Stimulated activated CD8-positive, alpha-beta memory T cell treated with anti-CD3 and anti-CD28 coated beads, Interleukin-12 subunit alpha, Interleukin-12 subunit beta, amount 100 ng/mL, for 24 hours (primary cell): ENCODE data around the gene OR52A1.
"Not testable (repeated sequence)": the region's sequence is repeated elsewhere in the genome, so short reads cannot be mapped to it uniquely, and the experiment has no call there.

Experiments used
- DNase-seq: peaks from one replicate; pipeline ENCODE4 v3.0.0-alpha.2; 2020; ENCODE audit errors: extremely low read depth

Gene OR52A1

DNA sequence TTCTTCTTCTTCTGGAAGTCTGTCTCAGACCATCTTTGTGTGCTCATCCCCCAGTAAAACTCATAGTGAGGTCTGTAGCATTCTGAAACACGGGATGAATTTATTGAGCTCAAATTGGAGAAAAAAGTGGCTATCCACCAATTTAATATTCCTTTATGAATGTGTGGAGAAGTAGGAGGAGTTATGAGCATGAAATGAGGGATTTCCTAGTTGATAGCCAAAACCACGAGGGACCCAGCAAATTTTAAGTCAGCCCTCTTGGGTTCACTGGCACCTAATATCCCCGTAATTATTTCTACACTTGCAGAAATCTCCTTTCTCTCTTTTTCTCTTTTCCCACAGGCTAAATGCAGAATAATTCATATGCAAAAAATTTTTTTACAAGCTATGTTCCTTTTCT is at the start of gene OR52A1:
Gene OR52A1 (minus strand): TSS at position 101 of the 400 bp plus-strand sequence. CDS start 2,388 bp downstream, outside the sequence.
- DNase-seq: no peak

DNA sequence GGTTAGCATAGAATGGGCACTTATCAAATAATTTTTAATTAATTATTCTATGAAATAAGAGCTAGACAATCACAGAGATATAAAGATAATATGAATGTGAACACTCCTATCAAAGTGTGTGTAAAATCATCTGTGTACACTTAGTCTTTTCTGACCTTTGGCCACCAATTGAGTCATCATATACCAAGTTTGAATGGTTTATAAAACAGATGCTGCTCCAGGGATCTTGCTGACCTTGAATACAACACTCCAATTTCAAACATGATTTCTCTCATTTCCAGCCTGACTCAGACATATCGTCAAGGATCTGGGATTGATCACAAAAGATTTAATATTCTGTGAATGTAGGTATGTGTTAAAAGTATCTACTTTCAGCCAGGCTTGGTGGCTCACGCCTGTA is 48.8 kb upstream of the OR52A1 start:
- DNase-seq: no peak

DNA sequence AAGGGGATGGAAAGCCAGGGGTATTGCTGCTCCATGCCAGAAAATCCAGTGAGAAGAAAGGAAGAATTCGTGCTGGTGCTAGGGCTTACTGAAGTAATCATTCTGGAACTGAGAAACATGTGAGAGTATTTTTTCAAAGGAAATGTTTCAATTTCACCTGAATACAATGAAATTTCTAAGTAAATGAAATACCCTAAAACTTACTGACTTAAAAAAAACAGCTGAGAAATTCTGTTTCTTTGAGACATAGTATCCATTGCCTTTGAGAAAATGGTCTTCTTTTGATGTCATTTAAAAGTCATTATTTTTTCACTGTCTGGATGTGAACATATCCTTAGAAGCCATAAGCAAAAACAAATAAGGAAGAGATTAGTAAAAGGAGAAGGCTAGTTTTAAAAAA is 46.0 kb upstream of the OR52A1 start, which contains the start of gene OR51V1:
Gene OR51V1 (minus strand): TSS at position 101 of the 400 bp plus-strand sequence. CDS start 0 bp downstream, at position 101.
- DNase-seq: no peak

DNA sequence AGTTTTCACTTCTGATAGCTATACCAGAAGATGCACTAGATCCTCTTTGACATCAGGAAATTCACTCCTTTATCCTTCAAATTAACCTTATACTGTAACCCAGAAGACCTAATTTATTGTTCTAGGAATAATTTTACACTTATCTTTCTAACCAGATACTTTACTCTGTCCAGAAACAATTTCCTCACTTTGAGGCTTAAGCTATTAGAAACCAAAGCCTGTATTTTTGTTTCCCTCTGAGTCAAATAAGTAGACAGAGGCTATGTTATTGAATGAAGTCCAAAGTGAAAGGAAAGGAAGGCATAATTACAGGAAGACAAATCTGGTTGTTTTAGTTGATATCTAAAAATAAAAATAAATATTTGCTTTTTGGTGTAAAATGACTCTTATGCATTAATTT is 43.7 kb upstream of the OR52A1 start:
- DNase-seq: no peak

DNA sequence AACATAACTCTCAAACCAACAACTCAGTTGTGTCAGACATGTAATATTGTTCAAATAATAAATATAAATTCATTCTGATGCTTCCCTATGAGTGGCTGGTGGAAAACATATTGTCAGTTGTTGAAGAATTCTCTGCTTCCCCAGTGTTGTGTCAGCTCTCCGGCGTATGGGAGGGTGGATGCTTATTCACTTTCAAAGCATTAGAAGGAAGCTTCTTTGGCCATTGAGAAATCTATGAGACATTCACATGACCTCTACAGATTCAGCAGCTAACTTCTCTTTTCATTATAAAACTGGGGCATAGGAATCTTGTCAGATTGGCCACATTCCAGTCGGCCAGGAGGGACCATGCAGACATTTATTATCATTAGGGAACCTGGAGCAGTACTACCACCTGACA is 43.0 kb upstream of the OR52A1 start:
- no peak for DNase-seq

DNA sequence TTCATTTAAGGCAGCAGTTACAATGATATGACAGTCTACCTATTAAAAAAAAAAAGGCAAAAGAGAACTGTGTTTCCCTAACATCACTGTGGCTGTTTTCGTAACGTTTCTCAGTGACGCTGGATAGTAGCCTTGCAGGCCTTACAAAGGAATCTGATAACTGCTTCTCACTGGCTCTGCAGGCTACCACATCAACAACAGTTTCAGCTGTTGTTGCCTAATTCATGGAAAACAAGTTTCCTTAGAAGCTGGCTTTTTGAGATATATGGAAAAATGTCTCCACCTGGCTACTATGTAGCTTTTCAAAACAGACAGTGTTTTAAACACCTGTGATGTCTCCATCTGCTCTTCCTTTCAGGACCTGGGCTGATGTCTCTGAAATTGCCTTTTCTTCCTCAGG is 42.2 kb upstream of the OR52A1 start:
- DNase-seq: no peak

DNA sequence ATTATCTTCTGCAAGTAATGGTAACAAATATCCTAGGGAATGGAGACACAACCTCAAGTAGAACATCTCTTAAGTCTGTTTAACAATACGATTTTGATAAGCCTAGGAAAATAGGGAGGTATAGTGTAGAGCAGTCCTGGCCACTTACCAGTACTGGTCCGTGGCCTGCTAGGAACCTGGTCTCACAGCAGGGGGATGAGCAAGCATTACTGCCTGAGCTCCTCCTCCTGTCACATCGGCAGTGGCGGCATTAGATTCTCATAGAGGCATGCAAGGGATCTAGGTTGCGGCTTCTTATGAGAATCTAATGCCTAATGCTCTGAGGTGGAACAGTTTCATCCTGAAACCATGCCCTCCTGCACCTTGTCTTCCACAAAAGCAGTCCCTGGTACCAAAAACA is 41.5 kb upstream of the OR52A1 start:
- DNase-seq: no peak

DNA sequence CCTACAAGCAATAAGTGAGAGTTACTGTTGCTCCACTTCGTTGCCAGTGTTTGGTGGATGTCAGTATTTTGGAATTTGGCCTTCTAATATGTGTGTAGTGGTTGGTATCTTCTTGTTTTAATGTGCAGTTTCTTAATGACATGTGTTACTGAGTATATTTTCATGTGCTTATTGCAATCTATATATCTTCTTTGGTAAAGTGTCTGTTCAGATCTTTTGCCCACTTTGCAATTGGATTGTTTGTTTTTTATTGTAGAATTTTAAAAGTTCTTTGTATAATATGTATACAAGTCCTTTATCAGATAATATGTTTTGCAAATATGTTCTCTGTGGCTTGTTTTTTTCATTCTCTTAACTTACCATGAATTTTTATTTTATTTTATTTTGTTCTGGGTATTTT is 38.2 kb upstream of the OR52A1 start:
- no peak for DNase-seq

DNA sequence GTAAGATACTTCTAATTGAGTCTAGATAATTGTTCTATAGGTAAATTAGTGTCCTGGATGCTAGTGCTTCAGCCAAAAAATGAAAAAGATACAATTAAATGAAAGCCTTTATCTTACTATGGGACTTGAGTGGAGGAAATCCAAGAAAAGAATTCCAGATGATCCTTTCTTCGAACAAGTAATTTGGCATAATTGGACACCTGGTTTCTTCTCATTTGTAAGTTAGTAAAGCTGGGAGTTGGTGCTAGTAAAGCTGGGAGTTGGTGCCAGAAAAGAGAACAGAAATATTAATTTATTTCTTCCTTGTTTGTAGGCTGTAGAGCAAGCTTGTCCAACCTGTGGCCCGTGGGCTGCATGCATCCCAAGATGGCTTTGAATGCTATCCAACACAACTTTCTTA is 33.6 kb upstream of the OR52A1 start:
- DNase-seq: no peak

DNA sequence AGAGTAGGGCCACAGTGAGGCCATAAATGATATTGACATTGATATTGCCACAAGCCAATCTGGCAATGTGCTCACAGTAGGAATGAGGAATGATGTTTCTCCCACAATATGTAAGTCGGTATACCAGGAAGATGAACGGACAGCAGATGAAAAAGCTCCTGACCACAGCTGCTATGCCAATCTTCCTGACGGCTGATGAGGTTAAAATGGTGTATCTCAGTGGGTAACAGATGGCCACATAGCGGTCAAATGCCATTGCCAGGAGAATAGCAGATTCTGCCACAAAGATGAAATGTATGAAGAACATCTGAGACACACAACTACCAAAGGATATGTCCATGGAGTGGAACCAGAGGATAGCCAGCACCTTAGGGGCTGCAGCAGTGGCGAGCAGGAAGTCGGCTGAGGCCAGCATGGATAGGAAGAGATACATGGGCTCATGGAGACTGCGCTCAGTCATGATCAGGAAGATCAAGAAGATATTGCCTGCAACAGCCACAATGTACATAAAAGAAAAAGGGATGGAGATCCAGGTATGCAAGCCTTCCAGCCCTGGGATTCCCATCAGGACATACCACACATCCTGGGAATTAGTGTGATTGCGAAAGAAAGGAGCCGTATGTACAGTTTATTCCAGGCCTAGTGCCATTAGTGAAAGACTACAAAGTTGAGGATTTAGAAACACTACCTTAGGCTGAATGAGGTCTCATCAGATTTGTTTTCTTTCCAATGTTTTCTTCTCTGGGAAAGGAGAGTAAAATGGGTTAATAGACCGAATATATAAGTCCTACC is 23.7 kb upstream of the OR52A1 start:
- DNase-seq: no peak

DNA sequence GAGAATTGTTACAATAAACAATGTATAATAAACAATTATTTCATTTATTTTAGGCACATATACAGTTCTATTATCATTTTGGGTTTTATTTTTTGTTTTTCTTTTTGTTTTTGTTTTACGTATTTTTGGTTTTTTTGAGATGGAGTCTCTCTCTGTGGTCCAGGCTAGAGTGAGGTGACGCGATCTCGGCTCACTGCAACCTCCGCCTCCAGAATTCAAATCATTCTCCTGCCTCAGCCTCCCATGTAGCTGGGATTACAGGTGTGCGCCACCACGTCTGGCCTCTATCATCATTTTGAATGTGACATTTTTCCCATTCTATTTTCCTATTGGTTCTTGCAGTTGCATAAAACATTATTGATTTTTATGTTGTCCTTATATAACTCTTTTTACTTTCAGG is 20.4 kb upstream of the OR52A1 start:
- no peak for DNase-seq

DNA sequence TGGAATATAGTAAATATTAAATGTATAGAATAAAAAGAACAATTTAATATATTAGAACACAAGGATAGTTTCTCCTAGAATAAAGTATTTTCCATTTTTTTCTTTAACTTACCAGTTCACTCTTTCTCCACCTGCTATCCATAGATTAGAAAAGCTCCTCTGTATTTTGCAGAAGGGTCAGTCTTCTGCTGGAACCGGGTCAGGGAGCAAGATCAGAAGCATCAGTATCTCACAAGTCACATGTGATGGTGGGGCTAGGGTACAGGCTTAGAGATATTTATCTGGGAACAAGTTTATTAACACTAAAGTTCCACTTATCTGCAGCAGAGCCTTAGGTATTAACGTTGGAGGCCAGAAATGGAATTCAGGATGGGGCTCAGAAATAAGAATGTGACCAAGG is 17.3 kb upstream of the OR52A1 start:
- DNase-seq: no peak

DNA sequence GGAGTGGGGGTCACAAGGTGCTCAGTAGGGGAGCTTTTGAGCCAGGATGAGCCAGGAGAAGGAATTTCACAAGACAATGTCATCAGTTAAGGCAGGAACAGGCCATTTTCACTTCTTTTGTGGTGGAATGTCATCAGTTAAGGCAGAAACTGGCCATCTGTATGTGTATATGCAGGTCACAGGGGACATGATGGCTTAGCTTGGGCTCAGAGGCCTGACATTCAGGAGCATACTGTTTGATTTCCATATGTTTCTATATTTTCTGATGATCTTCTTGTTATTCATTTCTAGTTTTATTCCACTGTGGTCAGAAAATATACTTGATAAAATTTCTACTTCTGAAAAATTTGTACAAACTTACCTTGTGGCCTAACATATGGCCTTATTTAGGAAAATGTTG is 11.3 kb upstream of the OR52A1 start:
- DNase-seq: not testable (repeated sequence)

DNA sequence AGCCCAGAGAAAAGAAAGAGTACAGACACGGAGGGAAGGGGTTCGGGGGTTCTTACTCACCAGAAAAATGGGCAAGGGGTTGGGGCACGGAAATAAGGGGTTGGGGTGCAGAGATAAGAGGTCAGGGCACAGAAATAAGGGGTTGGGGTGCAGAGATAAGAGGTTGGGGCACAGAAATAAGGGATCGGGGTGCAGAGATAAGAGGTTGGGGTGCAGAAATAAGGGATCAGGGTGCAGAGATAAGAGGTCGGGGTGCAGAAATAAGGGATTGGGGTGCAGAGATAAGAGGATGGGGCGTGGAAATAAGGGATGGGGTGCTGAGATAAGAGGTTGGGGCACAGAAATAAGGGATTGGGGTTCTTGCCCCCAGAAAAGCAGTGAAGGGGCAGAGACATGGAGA is 10.2 kb upstream of the OR52A1 start:
- DNase-seq: not testable (repeated sequence)

DNA sequence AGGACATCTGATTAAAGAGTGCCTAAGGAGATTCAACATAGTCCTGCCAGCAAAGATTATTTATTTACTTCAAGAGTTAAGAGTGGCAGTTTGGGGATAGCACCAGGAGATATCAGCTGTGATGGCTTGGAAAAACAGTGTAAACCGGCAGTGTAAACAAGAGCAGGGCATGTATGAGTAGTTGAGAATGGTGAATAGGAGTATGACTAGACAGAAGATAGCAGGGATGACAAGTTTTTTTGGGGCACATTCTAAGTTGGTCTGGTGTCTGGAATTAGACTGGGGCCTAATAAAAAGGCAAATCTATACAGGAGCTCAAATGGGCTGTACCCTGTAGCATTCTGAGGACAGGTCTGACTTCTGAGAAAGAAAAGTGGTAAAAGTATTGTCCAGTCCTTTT is 6.5 kb upstream of the OR52A1 start:
- not testable (repeated sequence) for DNase-seq

DNA sequence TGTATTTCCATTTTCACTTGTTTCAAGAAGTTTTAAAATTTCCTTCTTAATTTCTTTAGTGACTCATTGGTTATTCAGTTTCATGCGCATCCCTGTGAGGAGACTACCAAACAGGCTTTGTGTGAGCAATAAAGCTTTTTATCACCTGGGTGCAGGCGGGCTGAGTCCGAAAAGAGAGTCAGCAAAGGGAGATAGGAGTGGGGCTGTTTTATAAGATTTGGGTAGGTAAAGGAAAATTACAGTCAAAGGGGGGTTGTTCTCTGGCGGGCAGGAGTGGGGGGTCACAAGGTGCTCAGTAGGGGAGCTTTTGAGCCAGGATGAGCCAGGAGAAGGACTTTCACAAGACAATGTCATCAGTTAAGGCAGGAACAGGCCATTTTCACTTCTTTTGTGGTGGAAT is 5.7 kb upstream of the OR52A1 start:
- DNase-seq: not testable (repeated sequence)

DNA sequence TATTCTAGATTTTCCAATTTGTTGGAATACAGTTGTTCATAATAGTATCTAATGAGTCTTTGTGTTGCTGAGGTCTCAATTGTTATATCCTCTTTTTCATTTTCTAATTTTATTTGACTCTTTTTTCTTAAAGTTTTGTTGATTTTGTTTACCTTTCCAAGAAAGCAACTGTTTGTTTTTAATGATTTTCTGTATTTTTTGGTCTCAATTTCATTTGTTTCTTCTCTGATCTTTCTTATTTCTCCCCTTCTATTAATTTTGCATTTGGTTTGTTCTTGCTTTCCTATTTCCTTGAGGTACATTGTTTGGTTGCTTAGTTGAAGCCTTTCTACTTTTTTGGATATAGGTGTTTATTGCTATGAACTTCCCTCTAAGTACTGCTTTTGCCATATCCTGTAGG is 5.2 kb upstream of the OR52A1 start:
- no peak for DNase-seq

DNA sequence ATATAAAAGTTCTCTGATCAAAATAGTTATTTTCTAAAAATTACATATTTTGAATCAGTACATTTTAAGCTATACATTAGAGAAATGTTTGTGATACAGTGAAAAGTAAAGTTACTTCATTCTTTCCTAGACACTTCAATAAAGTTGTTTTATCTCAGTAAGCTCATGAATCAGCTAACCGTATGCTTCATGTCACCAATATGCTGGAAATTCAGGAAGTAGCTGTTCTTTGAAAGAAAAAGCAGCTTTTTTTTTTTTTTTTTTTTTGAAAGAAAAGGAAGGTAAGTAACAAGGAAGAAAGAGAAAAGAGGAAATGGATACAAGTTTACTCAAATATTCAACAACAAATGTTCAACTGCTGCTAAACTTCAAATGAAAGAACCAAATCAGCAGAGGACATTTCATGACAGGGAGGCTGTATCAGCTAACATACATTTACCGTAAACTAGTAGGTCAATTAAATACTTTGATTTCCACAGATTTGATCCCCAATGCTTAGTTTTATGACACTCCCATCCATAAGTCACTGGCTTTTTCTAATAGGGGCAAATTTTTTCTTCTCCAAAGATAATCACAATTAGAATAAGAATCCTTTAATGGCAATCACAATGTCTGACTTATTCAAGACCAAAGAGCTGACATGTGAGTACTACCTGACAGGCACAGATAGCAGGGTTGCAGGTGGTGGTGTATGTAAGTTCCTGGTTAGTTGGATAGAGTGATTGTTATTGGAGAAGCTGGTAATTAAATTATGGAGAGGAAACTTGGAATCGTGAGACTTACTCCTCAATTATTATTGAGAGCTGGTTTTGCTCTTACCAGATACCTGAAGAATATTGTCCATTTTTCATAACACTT is 754 bp downstream of the OR52A1 start:
- DNase-seq: no peak

DNA sequence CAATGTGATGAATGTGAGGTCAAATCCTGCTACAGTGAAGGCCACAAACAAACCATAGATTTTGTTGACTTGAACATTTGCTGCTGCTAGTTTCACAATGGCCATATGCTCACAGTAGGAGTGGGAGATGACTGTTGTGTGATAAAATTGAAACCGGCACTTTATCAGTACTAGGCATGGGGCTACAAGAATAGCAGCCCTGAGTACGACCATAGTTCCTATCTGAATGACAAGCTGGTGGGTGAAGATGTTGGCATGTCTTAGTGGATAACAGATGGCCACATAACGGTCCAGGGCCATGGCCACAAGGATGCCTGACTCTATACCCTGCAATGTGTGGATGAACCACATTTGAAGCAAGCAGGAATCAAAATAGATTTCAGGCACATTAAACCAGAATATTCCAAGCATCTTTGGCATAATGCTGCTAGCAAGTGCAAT is 2.8 kb downstream of the OR52A1 start:
- DNase-seq: no peak

DNA sequence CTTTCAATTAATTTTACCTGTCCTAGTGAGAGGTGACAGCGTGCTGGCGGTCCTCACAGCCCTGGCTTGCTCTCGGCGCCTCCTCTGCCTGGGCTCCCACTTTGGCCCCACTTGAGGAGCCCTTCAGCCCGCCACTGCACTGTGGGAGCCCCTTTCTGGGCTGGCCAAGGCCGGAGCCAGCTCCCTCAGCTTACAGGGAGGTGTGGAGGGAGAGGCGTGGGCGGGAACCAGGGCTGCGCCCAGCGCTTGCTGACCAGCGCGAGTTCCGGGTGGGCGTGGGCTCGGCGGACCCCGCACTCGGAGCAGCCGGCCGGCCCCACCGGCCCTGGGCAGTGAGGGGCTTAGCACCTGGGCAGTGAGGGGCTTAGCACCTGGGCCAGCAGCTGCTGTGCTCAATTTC is 10.4 kb downstream of the OR52A1 start:
- not testable (repeated sequence) for DNase-seq

DNA sequence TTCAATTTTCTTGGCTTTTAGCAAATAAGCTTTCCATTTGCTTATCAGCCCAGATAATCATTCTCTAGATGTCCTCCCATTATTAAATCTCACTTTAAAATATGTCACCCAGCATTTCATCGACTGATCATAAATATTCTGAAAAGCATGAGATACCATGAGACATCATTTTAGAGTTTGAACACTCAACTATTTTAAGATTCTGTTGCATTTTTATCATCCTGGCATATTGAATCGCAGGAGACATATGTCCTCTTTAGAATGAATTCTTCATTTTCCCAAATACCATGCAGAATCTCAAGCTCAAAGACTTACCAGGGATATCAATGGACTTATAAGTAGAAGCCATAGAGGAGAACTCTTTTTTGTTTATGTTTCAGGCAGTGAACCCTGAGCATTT is 16.6 kb downstream of the OR52A1 start, which contains the start of gene OR52A5:
Gene OR52A5 (minus strand): TSS at position 361 of the 400 bp plus-strand sequence. CDS start 5,714 bp downstream, outside the sequence.
- DNase-seq: no peak

DNA sequence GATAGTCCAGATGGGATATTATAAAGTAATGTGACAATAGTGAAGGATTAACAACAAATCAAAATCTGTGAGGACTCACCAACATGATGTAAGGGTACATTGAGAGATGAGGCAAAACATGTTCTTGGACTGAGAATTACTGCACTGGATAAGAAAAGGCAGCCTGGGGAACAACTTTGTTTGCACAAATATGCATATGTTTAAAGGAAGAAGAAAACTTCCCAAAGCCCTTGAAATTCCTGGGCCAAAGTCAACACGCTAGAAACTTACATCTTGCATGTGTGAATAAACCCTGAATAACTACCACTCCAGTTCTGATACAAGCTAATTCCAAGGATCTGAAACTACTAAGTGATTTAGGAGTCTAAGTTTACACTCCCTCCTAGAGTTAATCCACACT is 17.5 kb downstream of the OR52A1 start:
- DNase-seq: no peak

DNA sequence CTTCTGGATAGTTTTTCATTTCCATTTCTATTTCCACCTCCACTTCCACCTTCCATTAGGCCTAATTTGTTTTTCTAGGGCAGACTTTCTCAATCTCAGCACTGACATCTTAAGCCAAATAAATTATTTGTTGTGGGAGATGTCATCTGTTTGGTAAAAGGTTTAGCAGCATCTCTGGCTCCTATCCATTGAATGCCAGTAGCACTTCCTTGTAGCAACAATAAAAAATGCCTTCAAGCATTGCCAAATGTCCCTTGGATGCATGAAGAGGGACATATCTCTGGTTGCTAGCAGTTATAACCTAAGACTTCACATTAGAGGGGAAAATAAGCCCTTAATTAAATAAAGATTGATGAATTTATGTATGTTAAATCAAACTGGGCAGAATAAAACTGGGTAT is 18.3 kb downstream of the OR52A1 start:
- DNase-seq: no peak
